ENCODE measurements around the gene KRT14.

DNA sequence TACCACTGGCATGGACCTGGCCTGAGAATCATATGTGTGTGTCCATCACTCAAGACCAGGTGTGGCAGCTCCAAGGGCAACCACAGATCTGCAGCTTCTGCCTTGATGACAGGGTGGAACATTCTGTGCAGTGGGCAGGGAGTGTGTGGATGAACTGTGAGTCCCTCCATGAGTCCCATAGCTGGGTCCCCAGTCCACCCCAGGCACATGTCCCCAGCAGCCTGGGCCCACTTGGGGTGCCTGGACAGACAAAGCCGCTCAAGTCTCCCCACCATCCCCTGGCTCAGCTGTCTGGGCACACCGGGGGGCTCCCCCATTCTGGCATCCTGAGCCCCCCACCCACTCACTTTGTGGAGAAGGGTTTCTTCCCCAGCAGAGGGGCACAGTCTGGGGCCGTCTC lies 30.4 kb upstream of the KRT14 start:
- TF ChIP-seq POLR2A (IDR thresholded peaks at IDR 0.05), result no peak
- TF ChIP-seq, protein P1, sequence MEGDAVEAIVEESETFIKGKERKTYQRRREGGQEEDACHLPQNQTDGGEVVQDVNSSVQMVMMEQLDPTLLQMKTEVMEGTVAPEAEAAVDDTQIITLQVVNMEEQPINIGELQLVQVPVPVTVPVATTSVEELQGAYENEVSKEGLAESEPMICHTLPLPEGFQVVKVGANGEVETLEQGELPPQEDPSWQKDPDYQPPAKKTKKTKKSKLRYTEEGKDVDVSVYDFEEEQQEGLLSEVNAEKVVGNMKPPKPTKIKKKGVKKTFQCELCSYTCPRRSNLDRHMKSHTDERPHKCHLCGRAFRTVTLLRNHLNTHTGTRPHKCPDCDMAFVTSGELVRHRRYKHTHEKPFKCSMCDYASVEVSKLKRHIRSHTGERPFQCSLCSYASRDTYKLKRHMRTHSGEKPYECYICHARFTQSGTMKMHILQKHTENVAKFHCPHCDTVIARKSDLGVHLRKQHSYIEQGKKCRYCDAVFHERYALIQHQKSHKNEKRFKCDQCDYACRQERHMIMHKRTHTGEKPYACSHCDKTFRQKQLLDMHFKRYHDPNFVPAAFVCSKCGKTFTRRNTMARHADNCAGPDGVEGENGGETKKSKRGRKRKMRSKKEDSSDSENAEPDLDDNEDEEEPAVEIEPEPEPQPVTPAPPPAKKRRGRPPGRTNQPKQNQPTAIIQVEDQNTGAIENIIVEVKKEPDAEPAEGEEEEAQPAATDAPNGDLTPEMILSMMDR (IDR thresholded peaks at IDR 0.05), result no peak
